HEK293 (cell line): ENCODE results near the gene C2CD2L.
A peak's percentile ranks its signal among the peaks of the same experiment; 100 is the strongest.
"Not testable (repeated sequence)": the region's sequence is repeated elsewhere in the genome, so short reads cannot be mapped to it uniquely, and the experiment has no call there.

Experiments used
- CTCF ChIA-PET: fragments of 350-600 bp; formaldehyde crosslinking; extraction: SDS; loops from one replicate; lab custom pipeline; 2021; ENCODE audit warnings: antibody characterized with exemption; lab: Yijun Ruan, JAX
- POLR2A ChIA-PET: fragments of 300-600 bp; formaldehyde crosslinking; extraction: SDS; loops from one replicate; lab custom pipeline; 2020; ENCODE audit warnings: antibody characterized with exemption, inconsistent platforms; lab: Yijun Ruan, JAX
- H3K27ac ChIP-seq: fragments of 200-500 bp; sonication (Bioruptor generic); 2 replicates; pipeline ENCODE4 v1.5.1; 2014; ENCODE audit warnings: low read depth, low read length, control low read depth, inconsistent platforms; ENCODE audit errors: extremely low read depth
- H3K36me3 ChIP-seq, 2 experiments: fragments of 200-500 bp in 1 of 2; sonication (Bioruptor generic) in 1 of 2; 1 replicate in 1 of 2; 2 replicates in 1 of 2; pipeline ENCODE4 v1.5.1; 2014 to 2017; ENCODE audit warnings: inconsistent platforms in 2 of 2, low read length in 2 of 2; ENCODE audit not compliant: control insufficient read depth in 2 of 2, insufficient read depth in 1 of 2
- H3K4me1 ChIP-seq: fragments of 200-500 bp; sonication (Bioruptor generic); 2 replicates; pipeline ENCODE4 v1.5.1; 2014; ENCODE audit warnings: mild to moderate bottlenecking, low read length, inconsistent platforms; ENCODE audit not compliant: control insufficient read depth, insufficient read depth
- H3K4me3 ChIP-seq: 2 replicates; pipeline ENCODE4 v1.5.1; 2011; ENCODE audit warnings: low read depth, mild to moderate bottlenecking, control low read depth, low read length, moderate library complexity
- H3K9me3 ChIP-seq: fragments of 200-500 bp; sonication (Bioruptor generic); 2 replicates; pipeline ENCODE4 v1.5.1; 2014; ENCODE audit warnings: low read depth, low read length, inconsistent platforms; ENCODE audit not compliant: control insufficient read depth, insufficient read depth
- CTCF ChIP-seq: fragments of 450-650 bp; formaldehyde crosslinking; IDR thresholded peaks from 2 replicates; pipeline ENCODE4 v1.5.1; 2016; ENCODE audit warnings: missing biosample characterization, missing genetic modification characterization
- GLIS1 ChIP-seq: fragments of 450-650 bp; formaldehyde crosslinking; IDR thresholded peaks from 2 replicates; pipeline ENCODE4 v1.5.1; 2016; ENCODE audit warnings: missing biosample characterization, missing genetic modification characterization
- PRDM1 ChIP-seq: fragments of 450-650 bp; formaldehyde crosslinking; IDR thresholded peaks from 2 replicates; pipeline ENCODE4; 2016; ENCODE audit warnings: missing biosample characterization, missing genetic modification characterization
- PRDM4 ChIP-seq: fragments of 450-650 bp; formaldehyde crosslinking; IDR thresholded peaks from 2 replicates; pipeline ENCODE4 v1.5.1; 2017; ENCODE audit warnings: missing biosample characterization, missing genetic modification characterization
- TSHZ1 ChIP-seq: fragments of 450-650 bp; formaldehyde crosslinking; IDR thresholded peaks from 2 replicates; pipeline ENCODE4 v1.5.1; 2016; ENCODE audit warnings: missing biosample characterization, missing genetic modification characterization, borderline replicate concordance
- ZBTB20 ChIP-seq: fragments of 450-650 bp; formaldehyde crosslinking; IDR thresholded peaks from 2 replicates; pipeline ENCODE4 v1.5.1; 2016; ENCODE audit warnings: missing biosample characterization, missing genetic modification characterization
- ZBTB26 ChIP-seq: fragments of 450-650 bp; formaldehyde crosslinking; optimal IDR thresholded peaks from 2 replicates; pipeline ENCODE3; 2016; ENCODE audit warnings: missing biosample characterization, mild to moderate bottlenecking, missing genetic modification characterization
- ZEB2 ChIP-seq: fragments of 450-650 bp; formaldehyde crosslinking; IDR thresholded peaks from 2 replicates; pipeline ENCODE4 v1.5.1; 2016; ENCODE audit warnings: missing biosample characterization, missing genetic modification characterization
- ZNF10 ChIP-seq: fragments of 450-650 bp; formaldehyde crosslinking; IDR thresholded peaks from 2 replicates; pipeline ENCODE4 v1.5.1; 2017; ENCODE audit warnings: missing biosample characterization, missing genetic modification characterization
- ZNF133 ChIP-seq: fragments of 450-650 bp; formaldehyde crosslinking; IDR thresholded peaks from 2 replicates; pipeline ENCODE4 v1.5.1; 2016; ENCODE audit warnings: missing biosample characterization, missing genetic modification characterization
- ZNF513 ChIP-seq: fragments of 450-650 bp; IDR thresholded peaks from 2 replicates; pipeline ENCODE4 v1.5.1; 2018; ENCODE audit warnings: missing biosample characterization, missing genetic modification characterization
- ZNF654 ChIP-seq: fragments of 450-650 bp; formaldehyde crosslinking; IDR thresholded peaks from 2 replicates; pipeline ENCODE4 v1.5.1; 2016; ENCODE audit warnings: low read depth, missing biosample characterization, missing genetic modification characterization
- ZSCAN4 ChIP-seq: fragments of 450-650 bp; formaldehyde crosslinking; IDR thresholded peaks from 2 replicates; pipeline ENCODE4 v1.5.1; 2017; ENCODE audit warnings: missing biosample characterization, missing genetic modification characterization

The C2CD2L gene

GRCh38 chr11:119103161-119103664 lies 3.9 kb upstream of the C2CD2L start:
- ChIA-PET POLR2A (interaction anchor here (0.6 to 1.8 kb wide), 7 partner anchors 18 to 85 kb away, joined by 4 to 22 read pairs (median 8); partner anchors contain the start of genes HINFP, NLRX1, RPS25 and TRAPPC4), CTCF (interaction anchor here (0.8 to 2.3 kb wide), 4 partner anchors 20 to 220 kb away, joined by 3 to 7 read pairs (median 6); partner anchors contain the start of gene NLRX1)
- not testable (repeated sequence) for H3K36me3 ChIP-seq, H3K27ac ChIP-seq, H3K9me3 ChIP-seq, H3K4me3 ChIP-seq, H3K4me1 ChIP-seq

- ChIA-PET CTCF (interaction anchor here (1.2 kb wide), 1 partner anchor 220 kb away, joined by 4 read pairs; no protein-coding TSS in a partner anchor), POLR2A (interaction anchor here (0.5 kb wide), 1 partner anchor 19 kb away, joined by 5 read pairs; no protein-coding TSS in a partner anchor)
- TF ChIP-seq ZNF654, result peak; percentile 27; the same call in 1 of the 2 replicates
- TF ChIP-seq ZNF133 (tag by site-specific recombination), result no peak
- peak; percentile 40; the same call in 1 of the 2 replicates for TF ChIP-seq CTCF (tag by site-specific recombination)
- 0 out of 2 replicates have a peak, but pooled peaks have one; percentile 38 for TF ChIP-seq PRDM1 (tag by site-specific recombination)
- TF ChIP-seq PRDM4 (tag by site-specific recombination), result peak; percentile 74
- TF ChIP-seq GLIS1 (tag by site-specific recombination), result peak; percentile 89
- Histone ChIP-seq H3K4me3 (no peak overlapping the region), H3K27ac (no peak overlapping the region), H3K9me3 (no peaks in the 10 kb centered on the region), H3K36me3 (peaks cover 0 to 3% of the 10 kb centered on the region in 2 experiments; a peak in 1 of 3 replicates), H3K4me1 (no peaks in the 10 kb centered on the region)
Observed at GRCh38 chr11:119103793-119104192, 3.4 kb upstream of the C2CD2L start.

GRCh38 chr11:119107538-119108145 lies 498 bp downstream of the C2CD2L start:
- Histone ChIP-seq H3K9me3 (no peaks in the 10 kb centered on the region), H3K4me1 (no peaks in the 10 kb centered on the region), H3K4me3 (peak overlapping the region; percentile 79), H3K27ac (peak overlapping the region; percentile 53; the same call in 1 of the 2 replicates), H3K36me3 (peaks cover 0 to 34% of the 10 kb centered on the region in 2 experiments; a peak in 1 of 3 replicates)
- ChIA-PET POLR2A (interaction anchor here (1.0 to 5.5 kb wide), 8 partner anchors 12 to 267 kb away, joined by 3 to 51 read pairs (median 12); partner anchors contain the start of genes HINFP, HMBS and MCAM), CTCF (interaction anchor here (0.6 to 1.5 kb wide), 4 partner anchors 37 to 215 kb away, joined by 3 to 6 read pairs (median 3); no protein-coding TSS in a partner anchor)
- TF ChIP-seq ZEB2 (tag by site-specific recombination) (no peak), ZNF513 (tag by site-specific recombination) (no peak), GLIS1 (tag by site-specific recombination) (no peak), TSHZ1 (tag by site-specific recombination) (no peak), CTCF (tag by site-specific recombination) (no peak), ZNF10 (tag by site-specific recombination) (no peak), ZBTB26 (tag by site-specific recombination) (peak; percentile 44), ZBTB20 (peak; percentile 50; the same call in 1 of the 2 replicates), ZSCAN4 (tag by site-specific recombination) (no peak)
